Ureter (tissue), 1 donor: ENCODE results near the gene OBSL1. TPM values are rescaled to one million over a fixed set of nuclear protein-coding genes. Genes with fewer than 3 reads are reported as not detected.

ENCODE experiments used
- DNase-seq: peaks from one replicate; pipeline ENCODE4 v3.0.0-alpha.2; 2020; ENCODE audit warnings: low spot score
- total RNA-seq: library from RNA; stranded (reverse); gene quantifications from one replicate; pipeline ENCODE4 v1.2.4, GENCODE V29; 2023
- donor health status: DM: yes; HTN: yes; CAD: no.

The OBSL1 gene
- total RNA-seq, 1 donor from 2014 or later = 89.1 TPM

GRCh38 chr2:219551441-219552381 lies 19.6 kb downstream of the OBSL1 start:
- DNase-seq = no peak

GRCh38 chr2:219549619-219550018 lies 21.7 kb downstream of the OBSL1 start:
- DNase-seq = no peak

GRCh38 chr2:219548990-219549389 lies 22.3 kb downstream of the OBSL1 start:
- DNase-seq = no peak

GRCh38 chr2:219547621-219548020 lies 23.7 kb downstream of the OBSL1 start:
- DNase-seq = no peak

- no peak for DNase-seq
Measured at GRCh38 chr2:219545943-219546352, 25.4 kb downstream of the OBSL1 start.

- DNase-seq = no peak
Measured at GRCh38 chr2:219545295-219545942, 25.9 kb downstream of the OBSL1 start.

GRCh38 chr2:219544567-219544966 lies 26.8 kb downstream of the OBSL1 start:
- no peak for DNase-seq

- peak; percentile 99 for DNase-seq
Measured at GRCh38 chr2:219543596-219544358, 27.6 kb downstream of the OBSL1 start, which contains the start of the genes CHPF and TMEM198. Gene CHPF, minus strand, starts transcription at chr2:219543809. Its CDS starts 271 bp downstream, at chr2:219543538. Gene TMEM198, plus strand, starts transcription at chr2:219544028. Its CDS starts 700 bp downstream, at chr2:219544728.

GRCh38 chr2:219542931-219543595 lies 28.3 kb downstream of the OBSL1 start:
- DNase-seq = peak; percentile 58

- DNase-seq = peak; percentile 88
Measured at GRCh38 chr2:219541611-219542180, 29.6 kb downstream of the OBSL1 start.

- DNase-seq = no peak
Measured at GRCh38 chr2:219540784-219541504, 30.4 kb downstream of the OBSL1 start.

- DNase-seq = no peak
Measured at GRCh38 chr2:219539926-219540678, 31.2 kb downstream of the OBSL1 start.

GRCh38 chr2:219538956-219539788 lies 32.2 kb downstream of the OBSL1 start:
- DNase-seq = no peak

GRCh38 chr2:219538504-219538951 lies 32.8 kb downstream of the OBSL1 start:
- DNase-seq = no peak

- DNase-seq = no peak
Measured at GRCh38 chr2:219537657-219538488, 33.5 kb downstream of the OBSL1 start.

- DNase-seq = no peak
Measured at GRCh38 chr2:219536967-219537366, 34.4 kb downstream of the OBSL1 start.

- no peak for DNase-seq
Measured at GRCh38 chr2:219536425-219536824, 34.9 kb downstream of the OBSL1 start.
